Fibroblast of lung (primary cell): ENCODE measurements around the gene ST6GALNAC5.

ENCODE experiments used
- CTCF ChIP-seq, 2 donors: IDR thresholded peaks in 1 of 2; conservative IDR thresholded peaks in 1 of 2; 1 replicate in 1 of 2; 2 replicates in 1 of 2; pipeline ENCODE4 v1.5.1; 2011 to 2012; ENCODE audit warnings: low read length in 2 of 2, control low read depth in 1 of 2, inconsistent platforms in 1 of 2, low read depth in 1 of 2, mild to moderate bottlenecking in 1 of 2
- EZH2 ChIP-seq: IDR thresholded peaks from 2 replicates; pipeline ENCODE4 v1.5.1; 2012; ENCODE audit warnings: low read length, control low read depth, mild to moderate bottlenecking; ENCODE audit errors: missing control alignments

- TF ChIP-seq CTCF (conservative IDR thresholded peaks at IDR 0.05 in 1 of 2, IDR thresholded peaks at IDR 0.05 in 1 of 2; ENCODE audit: low read depth in 1 of 2, low read length in 2 of 2) (no peak), EZH2 (no peak)
Measured at GRCh38 chr1:77037038-77037437, 169.8 kb downstream of the ST6GALNAC5 start.
